ENCODE data around the gene CORO6.

DNA sequence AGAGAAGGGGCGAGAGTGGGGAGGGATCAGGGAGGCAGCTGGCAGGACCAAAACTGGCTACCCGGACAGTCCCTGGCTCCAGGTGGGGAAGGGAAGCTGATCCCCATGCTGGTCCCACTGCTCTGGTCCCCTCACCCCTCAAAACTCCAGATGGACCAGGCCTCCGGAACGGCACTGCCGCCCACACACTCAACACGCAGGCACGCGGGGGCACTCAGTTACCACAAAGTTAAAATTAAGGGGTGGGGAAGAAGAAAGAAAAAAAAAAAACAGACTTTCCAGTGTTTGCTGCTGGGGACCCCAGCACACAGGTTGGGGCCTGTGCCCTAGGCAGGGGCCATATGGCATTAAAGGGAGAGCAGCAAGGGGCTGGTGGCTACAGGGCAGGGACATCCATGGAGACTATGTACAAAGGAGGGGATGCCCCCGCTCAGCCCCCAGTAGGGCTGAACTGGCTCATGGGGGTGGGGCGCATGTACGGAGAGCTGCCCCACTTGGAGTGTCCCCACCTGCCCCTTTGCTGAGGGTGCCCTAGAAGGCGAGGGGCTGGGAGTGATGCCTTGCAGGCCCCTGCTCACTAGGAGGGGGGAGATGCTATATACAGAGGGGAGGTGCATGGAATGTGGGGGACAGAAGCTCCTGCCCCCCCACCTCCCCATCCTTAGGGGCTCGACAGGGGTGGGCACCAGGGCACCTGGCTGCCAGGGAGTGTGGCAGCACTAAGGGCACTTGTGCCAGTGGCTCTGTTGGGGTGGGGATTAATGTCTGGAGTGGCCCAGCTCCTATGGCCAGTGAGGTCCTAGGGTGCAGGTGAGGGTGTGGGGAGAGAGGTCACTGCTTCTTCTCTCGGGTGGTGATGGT lies 48.6 kb downstream of the CORO6 start:
- TF ChIP-seq, protein P1, sequence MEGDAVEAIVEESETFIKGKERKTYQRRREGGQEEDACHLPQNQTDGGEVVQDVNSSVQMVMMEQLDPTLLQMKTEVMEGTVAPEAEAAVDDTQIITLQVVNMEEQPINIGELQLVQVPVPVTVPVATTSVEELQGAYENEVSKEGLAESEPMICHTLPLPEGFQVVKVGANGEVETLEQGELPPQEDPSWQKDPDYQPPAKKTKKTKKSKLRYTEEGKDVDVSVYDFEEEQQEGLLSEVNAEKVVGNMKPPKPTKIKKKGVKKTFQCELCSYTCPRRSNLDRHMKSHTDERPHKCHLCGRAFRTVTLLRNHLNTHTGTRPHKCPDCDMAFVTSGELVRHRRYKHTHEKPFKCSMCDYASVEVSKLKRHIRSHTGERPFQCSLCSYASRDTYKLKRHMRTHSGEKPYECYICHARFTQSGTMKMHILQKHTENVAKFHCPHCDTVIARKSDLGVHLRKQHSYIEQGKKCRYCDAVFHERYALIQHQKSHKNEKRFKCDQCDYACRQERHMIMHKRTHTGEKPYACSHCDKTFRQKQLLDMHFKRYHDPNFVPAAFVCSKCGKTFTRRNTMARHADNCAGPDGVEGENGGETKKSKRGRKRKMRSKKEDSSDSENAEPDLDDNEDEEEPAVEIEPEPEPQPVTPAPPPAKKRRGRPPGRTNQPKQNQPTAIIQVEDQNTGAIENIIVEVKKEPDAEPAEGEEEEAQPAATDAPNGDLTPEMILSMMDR (IDR thresholded peaks at IDR 0.05), result no peak
- TF ChIP-seq POLR2A (IDR thresholded peaks at IDR 0.05), result no peak
